Panc1 (cell line): ENCODE measurements around the gene ATP7B.

Experiments used
- CTCF ChIP-seq: fragments of 450-650 bp; IDR thresholded peaks from 2 replicates; pipeline ENCODE4 v1.5.1; 2017; ENCODE audit warnings: mild to moderate bottlenecking
- POLR2AphosphoS5 ChIP-seq: IDR thresholded peaks from 2 replicates; pipeline ENCODE4 v1.6.1; 2012; ENCODE audit warnings: mild to moderate bottlenecking, low read depth, low read length, moderate library complexity

DNA sequence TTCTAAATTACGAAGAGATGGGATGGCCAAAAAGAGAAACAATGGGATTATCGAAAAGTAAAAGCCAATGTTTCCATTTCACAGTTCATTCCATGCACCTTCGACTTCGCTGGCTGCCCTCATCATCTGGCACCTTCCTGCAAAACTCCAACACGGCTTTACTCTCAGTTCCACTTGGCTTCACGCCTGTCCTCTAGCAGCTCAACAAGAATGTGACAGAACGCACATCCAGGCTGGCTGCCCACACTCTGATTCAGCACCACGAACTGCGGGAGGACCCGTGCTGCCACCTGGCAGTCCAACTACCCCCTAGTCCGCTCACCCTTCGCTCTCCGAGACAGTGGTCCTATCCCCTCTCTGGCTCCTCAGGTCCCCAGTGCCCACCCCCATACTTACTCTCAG lies 11.7 kb downstream of the ATP7B start:
- no peak for TF ChIP-seq CTCF
- no peak for TF ChIP-seq POLR2AphosphoS5
